Smooth muscle cell (in vitro differentiated cells): Measurements from ENCODE around the gene NLRC5. TPM values are rescaled to one million over a fixed set of nuclear protein-coding genes. Genes with fewer than 3 reads are reported as not detected.

Experiments used
- DNase-seq: peaks from one replicate; lab custom pipeline; 2025; ENCODE audit not compliant: unreplicated experiment; lab: John Stamatoyannopoulos, UW
- H2AFZ ChIP-seq: fragments of 200-600 bp; sonication (generic); 2 replicates; pipeline ENCODE4 v1.6.0; 2016; ENCODE audit warnings: antibody characterized with exemption, low read depth, mild to moderate bottlenecking
- H3F3A ChIP-seq: fragments of 200-600 bp; sonication (generic); 2 replicates; pipeline ENCODE4 v1.6.0; 2017; ENCODE audit warnings: antibody characterized with exemption, low read depth
- H3K27ac ChIP-seq: fragments of 200-600 bp; sonication (generic); 2 replicates; pipeline ENCODE4 v1.5.1; 2016; ENCODE audit warnings: low read depth, mild to moderate bottlenecking
- H3K27me3 ChIP-seq: fragments of 200-600 bp; sonication (generic); 2 replicates; pipeline ENCODE4 v1.6.1; 2016; ENCODE audit warnings: low read depth, mild to moderate bottlenecking
- H3K36me3 ChIP-seq: fragments of 200-600 bp; sonication (generic); 2 replicates; pipeline ENCODE4 v1.5.1; 2016; ENCODE audit warnings: low read depth
- H3K4me1 ChIP-seq: fragments of 200-600 bp; sonication (generic); 2 replicates; pipeline ENCODE4 v1.5.1; 2016; ENCODE audit warnings: low read depth
- H3K4me2 ChIP-seq: fragments of 200-600 bp; sonication (generic); 2 replicates; pipeline ENCODE4 v1.6.0; 2016; ENCODE audit warnings: mild to moderate bottlenecking
- H3K4me3 ChIP-seq: fragments of 200-600 bp; sonication (generic); 2 replicates; pipeline ENCODE4 v1.5.1; 2016; ENCODE audit warnings: mild to moderate bottlenecking
- H3K79me2 ChIP-seq: fragments of 200-600 bp; sonication (generic); 2 replicates; pipeline ENCODE4 v1.6.0; 2016; ENCODE audit warnings: low read depth, mild to moderate bottlenecking
- H3K9ac ChIP-seq: fragments of 200-600 bp; sonication (generic); 2 replicates; pipeline ENCODE4 v1.6.0; 2016; ENCODE audit warnings: low read depth
- H3K9me3 ChIP-seq: fragments of 200-600 bp; sonication (generic); replicated peaks from 2 replicates; pipeline ENCODE4 v1.5.1; 2016; ENCODE audit warnings: low read depth
- H4K20me1 ChIP-seq: fragments of 200-600 bp; sonication (generic); 2 replicates; pipeline ENCODE4 v1.6.0; 2016; ENCODE audit warnings: low read depth
- CTCF ChIP-seq: fragments of 200-600 bp; sonication (generic); IDR thresholded peaks from 2 replicates; pipeline ENCODE4 v1.5.1; 2017; ENCODE audit warnings: borderline replicate concordance, mild to moderate bottlenecking, antibody characterized with exemption; ENCODE audit not compliant: insufficient read depth, poor library complexity, severe bottlenecking
- WGBS: methylation state at CpG from one replicate; pipeline ENCODE4 v1.1.7; 2016; ENCODE audit warnings: low lambda C conversion rate; 5-methylcytosine and 5-hydroxymethylcytosine counted together
- polyA plus RNA-seq: library from polyadenylated mRNA; unstranded; fragments of >200 nt; fragmentation: Nextera tagmentation; extraction: Ambion mirVana; gene quantifications from 2 replicates; pipeline ENCODE4 v1.2.1, GENCODE V29; 2016
- total RNA-seq: library from RNA; depleted of rRNA; stranded (reverse); fragments of >200 nt; gene quantifications from 2 replicates; pipeline ENCODE4 v1.2.3, GENCODE V29; 2014

The NLRC5 gene
- total and polyA plus RNA-seq, 2 experiments from 2014 or later, result 4.2 to 21.4 TPM

- no peaks in the 10 kb centered on the region for H3K27me3 ChIP-seq
- no peak overlapping the region for H3K9ac ChIP-seq
- H3K79me2 ChIP-seq, result no peaks in the 10 kb centered on the region
- 98% methylated on average over 10 of the region's 10 CpGs for WGBS
- H3K4me3 ChIP-seq, result no peak overlapping the region
- H3K4me2 ChIP-seq, result no peak overlapping the region
- H3K27ac ChIP-seq, result no peak overlapping the region
- no peaks in the 10 kb centered on the region for H4K20me1 ChIP-seq
- DNase-seq, result no peak
- H3K4me1 ChIP-seq, result peaks cover 2% of the 10 kb centered on the region
- peaks cover 4% of the 10 kb centered on the region for H3F3A ChIP-seq
- no peak overlapping the region for H2AFZ ChIP-seq
- no peaks in the 10 kb centered on the region for H3K9me3 ChIP-seq
- TF ChIP-seq CTCF, result no peak
- H3K36me3 ChIP-seq, result no peaks in the 10 kb centered on the region
Measured at GRCh38 chr16:56975714-56976113, 13.6 kb upstream of the NLRC5 start.

DNA sequence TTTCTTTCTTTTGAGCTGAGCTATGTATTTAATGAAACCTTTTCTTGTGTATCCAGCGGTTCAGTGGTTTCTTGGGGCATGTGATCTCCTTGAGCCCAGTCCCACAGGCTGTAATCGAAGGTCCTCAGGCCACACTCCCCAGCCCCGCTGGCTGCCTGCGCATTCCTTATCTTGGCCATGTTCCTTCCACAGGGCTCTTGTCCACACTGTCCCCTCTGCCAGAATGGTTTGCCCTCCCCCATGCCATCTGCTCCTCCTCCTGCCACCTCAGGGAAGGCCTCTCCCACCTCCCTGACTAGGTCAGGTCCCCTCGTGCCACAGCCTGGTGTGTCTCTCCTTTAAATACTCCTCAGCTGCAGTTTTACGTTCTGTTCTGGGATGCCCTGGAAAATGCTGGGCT, 12.1 kb upstream of the NLRC5 start:
- no peaks in the 10 kb centered on the region for H3K79me2 ChIP-seq
- no peaks in the 10 kb centered on the region for H3K9me3 ChIP-seq
- H3K9ac ChIP-seq, result no peak overlapping the region
- H3K4me2 ChIP-seq, result no peak overlapping the region
- no peak for TF ChIP-seq CTCF
- 72% methylated on average over 6 of the region's 6 CpGs for WGBS
- peaks cover 4% of the 10 kb centered on the region for H3F3A ChIP-seq
- H2AFZ ChIP-seq, result no peak overlapping the region
- DNase-seq, result no peak
- peaks cover 11% of the 10 kb centered on the region for H3K4me1 ChIP-seq
- no peak overlapping the region for H3K4me3 ChIP-seq
- no peaks in the 10 kb centered on the region for H4K20me1 ChIP-seq
- no peak overlapping the region for H3K27ac ChIP-seq
- no peaks in the 10 kb centered on the region for H3K27me3 ChIP-seq
- H3K36me3 ChIP-seq, result no peaks in the 10 kb centered on the region

DNA sequence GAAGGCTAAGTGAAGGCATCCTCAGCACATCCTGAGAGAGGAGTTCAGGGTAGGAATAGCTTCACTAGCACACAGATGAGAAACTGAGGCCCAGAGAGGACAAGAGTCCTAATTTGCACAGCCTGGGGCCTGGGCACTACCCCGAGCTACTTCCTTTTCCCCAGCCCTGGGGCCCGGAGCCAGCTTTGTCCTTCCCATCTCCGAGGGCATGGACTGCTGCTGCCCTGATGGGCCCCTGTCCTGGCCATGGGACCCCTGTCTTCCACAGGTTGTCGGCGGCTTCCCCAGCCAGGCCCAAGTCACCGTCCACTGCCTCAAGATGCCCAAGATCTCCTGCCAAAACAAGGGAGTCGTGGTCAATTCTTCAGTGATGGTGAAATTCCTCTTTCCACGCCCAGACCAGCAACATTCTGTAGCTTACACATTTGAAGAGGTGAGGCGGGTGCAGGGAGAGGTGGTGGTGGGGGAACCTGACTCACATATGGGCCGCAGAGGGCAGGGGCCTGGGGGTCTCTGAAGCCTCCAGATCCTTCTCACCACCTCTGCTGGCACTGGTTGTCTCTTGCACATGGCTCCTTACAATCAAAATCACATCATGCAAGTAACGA, 11.4 kb upstream of the NLRC5 start:
- H3K4me1 ChIP-seq, result peaks cover 11% of the 10 kb centered on the region
- no peak overlapping the region for H3K4me2 ChIP-seq
- H4K20me1 ChIP-seq, result no peaks in the 10 kb centered on the region
- H3K4me3 ChIP-seq, result no peak overlapping the region
- H3K27ac ChIP-seq, result no peak overlapping the region
- H2AFZ ChIP-seq, result no peak overlapping the region
- WGBS, result 92% methylated on average over 11 of the region's 11 CpGs
- no peak overlapping the region for H3K9ac ChIP-seq
- DNase-seq, result no peak
- H3K9me3 ChIP-seq, result no peaks in the 10 kb centered on the region
- no peaks in the 10 kb centered on the region for H3K36me3 ChIP-seq
- H3K79me2 ChIP-seq, result no peaks in the 10 kb centered on the region
- no peaks in the 10 kb centered on the region for H3K27me3 ChIP-seq
- TF ChIP-seq CTCF, result no peak
- peaks cover 4% of the 10 kb centered on the region for H3F3A ChIP-seq

DNA sequence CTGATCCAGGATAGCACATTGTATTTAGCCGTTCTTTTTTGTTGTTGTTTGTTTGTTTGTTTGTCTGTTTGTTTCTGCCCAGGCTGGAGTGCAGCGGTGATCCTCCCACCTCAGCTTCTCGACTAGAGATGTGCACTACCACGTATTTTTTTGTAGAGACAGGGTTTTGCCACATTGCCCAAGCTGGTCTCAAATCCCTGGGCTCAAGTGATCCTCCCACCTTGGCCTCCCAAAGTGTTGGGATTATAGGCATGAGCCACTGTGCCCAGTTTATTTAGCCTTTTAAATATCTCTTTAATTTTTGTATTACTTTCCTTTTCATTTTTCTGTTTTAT, 9.2 kb upstream of the NLRC5 start:
- DNase-seq, result no peak
- Histone ChIP-seq H3K79me2 (no peaks in the 10 kb centered on the region), H3K4me1 (peaks cover 11% of the 10 kb centered on the region), H3K9ac (no peak overlapping the region), H3F3A (peaks cover 4% of the 10 kb centered on the region), H2AFZ (no peak overlapping the region), H3K4me3 (no peak overlapping the region), H3K36me3 (no peaks in the 10 kb centered on the region), H3K4me2 (no peak overlapping the region), H3K27me3 (no peaks in the 10 kb centered on the region), H4K20me1 (no peaks in the 10 kb centered on the region), H3K9me3 (no peaks in the 10 kb centered on the region), H3K27ac (peak overlapping the region; percentile 53)
- WGBS, result 83% methylated on average over 4 of the region's 4 CpGs
- no peak for TF ChIP-seq CTCF
